Epithelial cell of proximal tubule (primary cell): Measurements from ENCODE around the gene OPTN. TPM values are rescaled to one million over a fixed set of nuclear protein-coding genes. Genes with fewer than 3 reads are reported as not detected.

ENCODE experiments used
- DNase-seq: peaks from one replicate; pipeline ENCODE4 v3.0.0-alpha.2; 2011; ENCODE audit warnings: low read depth
- H3K4me3 ChIP-seq: 2 replicates; pipeline ENCODE4 v1.5.1; 2011; ENCODE audit warnings: low read depth, mild to moderate bottlenecking, low read length
- total RNA-seq: library from RNA; depleted of rRNA; stranded (reverse); fragments of >200 nt; gene quantifications from 2 replicates; pipeline ENCODE4 v1.2.3, GENCODE V29; 2015
- TF ChIP-seq, protein P1 (sequence below): conservative IDR thresholded peaks from 2 replicates; pipeline ENCODE4 v1.5.1; 2012; ENCODE audit warnings: low read depth, mild to moderate bottlenecking, low read length

Gene OPTN
- total RNA-seq, 1 donor from 2014 or later = 64.4 TPM

- TF ChIP-seq, protein P1, sequence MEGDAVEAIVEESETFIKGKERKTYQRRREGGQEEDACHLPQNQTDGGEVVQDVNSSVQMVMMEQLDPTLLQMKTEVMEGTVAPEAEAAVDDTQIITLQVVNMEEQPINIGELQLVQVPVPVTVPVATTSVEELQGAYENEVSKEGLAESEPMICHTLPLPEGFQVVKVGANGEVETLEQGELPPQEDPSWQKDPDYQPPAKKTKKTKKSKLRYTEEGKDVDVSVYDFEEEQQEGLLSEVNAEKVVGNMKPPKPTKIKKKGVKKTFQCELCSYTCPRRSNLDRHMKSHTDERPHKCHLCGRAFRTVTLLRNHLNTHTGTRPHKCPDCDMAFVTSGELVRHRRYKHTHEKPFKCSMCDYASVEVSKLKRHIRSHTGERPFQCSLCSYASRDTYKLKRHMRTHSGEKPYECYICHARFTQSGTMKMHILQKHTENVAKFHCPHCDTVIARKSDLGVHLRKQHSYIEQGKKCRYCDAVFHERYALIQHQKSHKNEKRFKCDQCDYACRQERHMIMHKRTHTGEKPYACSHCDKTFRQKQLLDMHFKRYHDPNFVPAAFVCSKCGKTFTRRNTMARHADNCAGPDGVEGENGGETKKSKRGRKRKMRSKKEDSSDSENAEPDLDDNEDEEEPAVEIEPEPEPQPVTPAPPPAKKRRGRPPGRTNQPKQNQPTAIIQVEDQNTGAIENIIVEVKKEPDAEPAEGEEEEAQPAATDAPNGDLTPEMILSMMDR = no peak
- DNase-seq = no peak
- H3K4me3 ChIP-seq = no peak overlapping the region
Measured at GRCh38 chr10:13120786-13121499, 21.0 kb downstream of the OPTN start.

GRCh38 chr10:13121500-13121854, 21.5 kb downstream of the OPTN start:
- DNase-seq = no peak
- TF ChIP-seq, protein P1 = no peak
- H3K4me3 ChIP-seq = no peak overlapping the region

DNA sequence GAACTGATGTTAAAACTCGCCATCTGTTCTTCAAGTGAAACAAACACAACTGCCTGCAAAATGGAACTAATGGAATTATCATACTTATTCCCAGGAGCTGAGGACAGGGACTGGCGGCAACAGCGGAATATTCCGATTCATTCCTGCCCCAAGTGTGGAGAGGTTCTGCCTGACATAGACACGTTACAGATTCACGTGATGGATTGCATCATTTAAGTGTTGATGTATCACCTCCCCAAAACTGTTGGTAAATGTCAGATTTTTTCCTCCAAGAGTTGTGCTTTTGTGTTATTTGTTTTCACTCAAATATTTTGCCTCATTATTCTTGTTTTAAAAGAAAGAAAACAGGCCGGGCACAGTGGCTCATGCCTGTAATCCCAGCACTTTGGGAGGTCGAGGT, 36.7 kb downstream of the OPTN start:
- no peak for DNase-seq
- TF ChIP-seq, protein P1 = no peak

DNA sequence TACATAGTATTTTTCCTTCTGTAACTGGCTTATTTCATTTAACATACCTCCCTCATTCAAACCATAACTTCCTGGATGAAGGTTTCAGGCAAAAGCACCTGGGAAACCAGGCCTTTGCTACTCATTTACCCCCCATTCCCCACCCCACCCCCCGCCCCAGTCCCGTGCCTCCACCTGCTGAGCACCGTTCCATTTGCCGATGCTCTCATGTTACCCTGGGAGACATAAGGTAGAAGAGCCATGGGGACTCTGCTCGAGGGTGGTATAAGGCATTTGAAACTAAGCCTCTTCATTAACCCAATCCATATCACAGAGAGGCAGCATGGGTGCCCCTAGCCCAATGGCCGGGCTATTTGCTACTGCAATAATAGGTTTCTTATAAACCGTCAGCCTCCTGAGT, 39.2 kb downstream of the OPTN start:
- DNase-seq = no peak
- TF ChIP-seq, protein P1 = no peak

More for the DNA sequence above, 36.7 kb downstream of the OPTN start:
- no peak overlapping the region for H3K4me3 ChIP-seq

DNA sequence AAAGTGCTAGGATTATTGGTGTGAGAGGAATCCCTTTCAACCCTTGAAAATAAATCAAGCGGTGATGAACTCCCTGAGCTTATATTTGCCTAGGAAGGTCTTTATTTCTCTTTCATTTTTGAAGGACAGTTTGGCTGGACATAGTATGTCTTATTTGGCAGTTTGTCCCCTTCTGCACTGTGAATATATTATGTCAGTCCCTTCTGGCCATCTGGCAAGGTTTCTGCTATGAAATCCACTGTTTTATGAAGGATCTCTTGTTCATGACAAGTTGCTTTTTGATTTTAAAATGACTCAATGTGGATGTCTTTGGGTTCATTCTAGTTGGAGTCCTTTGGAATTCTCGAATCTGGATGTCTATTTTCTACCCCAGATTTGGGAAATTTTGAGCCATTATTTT, 39.7 kb downstream of the OPTN start:
- DNase-seq = no peak
- H3K4me3 ChIP-seq = no peak overlapping the region
- TF ChIP-seq, protein P1 = no peak

More for the DNA sequence above, 39.2 kb downstream of the OPTN start:
- H3K4me3 ChIP-seq = no peak overlapping the region

DNA sequence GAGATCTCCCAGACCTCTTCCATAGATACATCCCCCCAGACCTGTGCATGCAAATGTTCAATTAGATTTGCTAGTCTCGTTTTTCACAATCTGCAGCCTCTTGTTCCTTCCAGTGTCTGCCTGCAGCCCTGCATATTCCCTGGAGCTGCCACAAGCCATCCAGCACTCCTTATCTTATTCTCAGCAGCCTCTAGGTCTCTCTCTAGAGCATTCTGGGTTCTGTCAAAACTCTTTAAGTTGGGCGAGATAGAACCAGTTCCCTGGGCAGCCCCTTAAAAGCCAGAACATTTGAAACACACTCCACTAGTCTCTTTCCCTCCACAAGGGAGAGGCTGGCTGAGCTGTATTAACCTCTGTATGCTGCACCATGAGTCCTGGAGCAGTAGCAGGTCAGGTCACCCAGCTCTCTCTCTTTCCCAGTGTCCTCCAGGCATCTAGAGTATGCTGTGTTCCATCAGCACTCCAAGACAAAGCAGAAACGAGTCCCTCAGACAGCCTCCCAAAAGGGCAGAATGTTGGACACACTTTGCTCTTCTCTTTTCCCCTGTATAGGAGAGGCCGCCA, 40.7 kb downstream of the OPTN start:
- TF ChIP-seq, protein P1 = no peak
- H3K4me3 ChIP-seq = no peak overlapping the region
- DNase-seq = no peak

- DNase-seq = no peak
- TF ChIP-seq, protein P1 = no peak
- H3K4me3 ChIP-seq = no peak overlapping the region
Measured at GRCh38 chr10:13143766-13144165, 43.8 kb downstream of the OPTN start.
